Hippocampal formation (tissue), 2 donors: ENCODE results near the gene COL6A2.
"Not testable (repeated sequence)": the region's sequence is repeated elsewhere in the genome, so short reads cannot be mapped to it uniquely, and the experiment has no call there.

ENCODE experiments used
- DNase-seq, 2 donors: peaks; one replicate each; lab custom pipeline; 2025; lab: John Stamatoyannopoulos, UW

COL6A2 gene

GRCh38 chr21:46144464-46145070, 46.7 kb downstream of the COL6A2 start:
- peak in 1 of 2 donors; percentile 8 for DNase-seq

DNA sequence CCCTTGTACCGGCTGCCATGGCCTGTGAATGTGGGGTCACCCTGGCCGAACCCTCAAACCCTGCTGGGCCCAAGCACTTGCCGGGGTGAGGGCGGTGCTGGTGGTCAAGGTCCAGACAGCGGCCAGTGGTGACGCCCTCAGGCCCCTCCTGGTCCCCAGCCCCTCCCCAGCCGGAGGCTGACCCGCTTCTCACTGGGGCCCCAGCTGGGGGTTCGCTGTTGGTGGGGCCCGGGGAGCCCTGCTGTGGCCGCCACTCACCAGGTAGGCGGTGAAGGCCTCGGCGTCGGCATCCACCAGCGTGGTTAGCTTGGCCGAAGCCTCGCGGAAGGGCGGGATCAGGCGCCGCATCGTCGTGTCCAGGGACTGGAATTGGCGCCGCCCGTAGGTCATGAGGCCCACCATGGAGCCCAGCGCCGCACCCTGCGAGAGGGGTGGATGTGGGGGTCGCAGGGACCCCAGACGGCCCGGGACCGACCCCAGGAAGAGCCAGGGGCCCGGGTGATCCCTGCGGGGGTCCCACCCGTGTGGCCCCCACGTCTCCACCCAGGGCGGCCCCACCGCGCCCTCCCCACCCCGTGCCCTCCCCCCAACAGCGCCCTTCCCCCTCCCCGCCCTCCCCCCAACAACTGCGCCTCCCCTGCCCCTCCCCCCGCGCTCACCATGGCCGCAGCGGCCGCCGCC, 47.4 kb downstream of the COL6A2 start:
- no peak for DNase-seq

DNA sequence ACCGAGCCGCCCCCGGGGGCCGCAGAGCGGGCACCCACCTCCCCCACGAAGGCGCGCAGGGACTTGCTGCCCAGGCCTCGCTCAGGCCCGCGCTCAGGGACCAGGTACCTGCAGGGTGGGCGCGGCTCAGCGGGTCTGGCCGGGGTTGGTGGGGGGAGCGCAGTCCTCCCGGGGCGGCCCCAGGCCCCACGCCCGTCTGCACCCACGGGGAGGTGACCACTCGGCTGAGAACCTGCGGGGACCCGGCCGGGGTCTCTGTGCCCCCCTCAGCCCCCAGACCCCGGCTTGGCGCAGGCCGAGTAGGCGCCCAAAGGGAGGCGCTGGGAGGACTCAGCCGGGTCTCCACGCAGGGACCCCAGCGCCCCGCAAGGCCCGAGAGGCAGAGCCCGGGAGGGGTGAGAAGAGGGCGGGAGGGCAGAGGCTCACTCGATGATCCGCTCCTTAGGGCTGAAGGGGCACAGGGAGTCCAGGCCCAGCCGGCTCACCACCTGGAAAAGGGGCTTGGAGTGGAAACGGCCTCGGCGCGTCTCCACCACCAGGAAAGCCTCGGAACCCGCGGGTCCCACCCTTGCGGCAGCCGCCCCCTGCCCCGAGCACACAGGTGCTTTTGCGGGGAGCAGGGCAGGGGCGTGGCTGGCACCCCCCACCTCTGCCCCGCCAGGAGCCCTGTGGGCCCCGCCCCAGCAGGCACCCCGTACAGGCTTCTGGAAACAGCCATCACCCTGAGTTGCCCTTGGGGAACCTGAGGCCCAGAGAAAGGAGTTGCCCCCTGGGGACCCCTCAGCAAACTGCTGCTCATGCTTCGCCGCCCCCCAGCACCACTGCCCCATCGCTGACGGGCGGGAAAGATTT, 48.2 kb downstream of the COL6A2 start:
- DNase-seq, result no peak

- DNase-seq, result no peak
Measured at GRCh38 chr21:46146856-46147255, 48.9 kb downstream of the COL6A2 start.

DNA sequence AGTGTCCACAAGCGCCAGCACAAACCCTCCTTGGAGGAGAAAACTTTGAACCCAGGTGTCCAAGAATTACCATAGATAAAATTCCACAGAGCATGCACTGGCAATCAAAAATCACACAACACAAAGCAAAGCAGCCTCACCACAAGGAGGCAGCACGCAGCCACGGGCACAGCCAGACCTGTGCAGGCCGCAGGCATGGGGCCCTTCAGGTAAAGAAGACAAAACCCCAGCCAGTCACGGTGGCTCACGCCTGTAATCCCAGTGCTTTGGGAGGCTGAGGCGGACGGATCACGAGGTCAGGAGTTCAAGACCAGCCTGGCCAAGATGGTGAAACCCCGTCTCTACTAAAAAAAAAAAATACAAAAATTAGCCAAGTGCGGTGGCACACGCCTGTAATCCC, 49.5 kb downstream of the COL6A2 start:
- DNase-seq, result not testable (repeated sequence)

- no peak for DNase-seq
Measured at GRCh38 chr21:46148106-46148505, 50.2 kb downstream of the COL6A2 start.

GRCh38 chr21:46149205-46149901, 51.4 kb downstream of the COL6A2 start:
- DNase-seq, result no peak

- no peak for DNase-seq
Measured at GRCh38 chr21:46150073-46150472, 52.2 kb downstream of the COL6A2 start.

DNA sequence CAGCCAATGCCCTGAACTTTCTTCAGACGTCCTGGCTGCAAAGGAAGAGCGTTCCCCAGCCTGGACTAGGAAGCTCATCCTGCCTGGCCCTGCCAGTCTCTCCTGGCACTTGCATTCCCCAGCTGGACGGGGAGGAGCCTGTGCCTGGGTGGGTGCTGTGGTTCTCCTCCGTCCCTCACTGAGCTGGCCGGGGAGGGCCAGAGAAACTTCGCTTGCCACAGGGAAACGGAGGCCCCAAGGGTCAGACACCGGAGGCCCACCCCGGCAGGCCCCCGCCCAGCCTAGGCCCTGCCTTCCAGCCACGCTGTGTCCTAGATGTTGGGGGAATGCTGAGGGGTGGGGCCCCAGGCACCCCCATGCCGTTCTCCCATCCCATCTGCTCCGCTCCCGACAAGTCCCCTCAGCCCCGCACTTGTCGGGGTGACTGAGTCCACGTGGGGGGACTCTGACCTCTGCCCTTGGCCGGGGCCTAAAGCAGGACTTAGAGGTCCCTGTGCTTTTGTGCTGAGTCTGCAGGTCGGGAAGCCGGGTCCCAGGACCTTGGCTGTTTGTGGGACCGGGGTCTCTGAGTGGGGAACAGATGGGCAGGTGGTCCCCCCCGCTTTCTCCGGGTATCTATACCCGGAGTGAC, 52.7 kb downstream of the COL6A2 start:
- no peak for DNase-seq

DNA sequence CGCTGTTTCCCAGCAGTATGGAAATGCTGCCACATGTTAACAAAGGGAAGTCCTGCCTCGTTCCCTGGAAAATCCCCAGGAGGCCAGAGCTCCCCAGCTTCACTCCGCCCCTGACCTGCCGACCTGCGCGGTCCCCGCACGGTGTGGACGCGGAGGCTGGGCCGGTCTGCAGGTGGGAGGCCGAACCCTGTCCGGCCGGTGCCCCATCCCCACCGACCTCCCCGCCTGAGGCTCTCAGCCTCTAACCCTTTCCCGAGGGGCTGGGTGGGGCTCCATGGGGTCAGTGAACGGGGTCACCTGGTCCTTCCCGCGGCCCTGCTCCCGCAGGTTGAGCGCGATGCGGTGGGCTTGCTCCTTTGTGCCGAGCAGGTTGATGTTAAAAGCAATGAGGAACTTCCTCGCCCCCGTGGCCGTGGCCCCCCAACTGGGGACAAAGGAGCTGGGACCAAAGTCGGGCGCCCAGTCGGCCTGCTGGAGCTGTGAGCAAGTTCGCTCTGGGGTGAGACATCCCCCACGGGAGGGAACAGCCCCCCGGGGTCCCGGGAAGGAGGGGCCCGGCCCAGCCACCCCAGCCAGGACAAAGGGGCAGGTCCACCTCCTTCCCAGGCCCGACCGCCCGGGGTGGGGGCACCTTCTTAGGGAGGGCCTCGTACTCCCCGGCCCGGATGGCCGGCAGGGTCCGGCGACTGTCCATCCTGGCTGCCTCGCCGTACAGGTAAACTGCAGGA, 53.5 kb downstream of the COL6A2 start:
- DNase-seq, result no peak

GRCh38 chr21:46151989-46152926, 54.3 kb downstream of the COL6A2 start:
- no peak for DNase-seq

- DNase-seq, result no peak
Measured at GRCh38 chr21:46152927-46153246, 55.0 kb downstream of the COL6A2 start.

DNA sequence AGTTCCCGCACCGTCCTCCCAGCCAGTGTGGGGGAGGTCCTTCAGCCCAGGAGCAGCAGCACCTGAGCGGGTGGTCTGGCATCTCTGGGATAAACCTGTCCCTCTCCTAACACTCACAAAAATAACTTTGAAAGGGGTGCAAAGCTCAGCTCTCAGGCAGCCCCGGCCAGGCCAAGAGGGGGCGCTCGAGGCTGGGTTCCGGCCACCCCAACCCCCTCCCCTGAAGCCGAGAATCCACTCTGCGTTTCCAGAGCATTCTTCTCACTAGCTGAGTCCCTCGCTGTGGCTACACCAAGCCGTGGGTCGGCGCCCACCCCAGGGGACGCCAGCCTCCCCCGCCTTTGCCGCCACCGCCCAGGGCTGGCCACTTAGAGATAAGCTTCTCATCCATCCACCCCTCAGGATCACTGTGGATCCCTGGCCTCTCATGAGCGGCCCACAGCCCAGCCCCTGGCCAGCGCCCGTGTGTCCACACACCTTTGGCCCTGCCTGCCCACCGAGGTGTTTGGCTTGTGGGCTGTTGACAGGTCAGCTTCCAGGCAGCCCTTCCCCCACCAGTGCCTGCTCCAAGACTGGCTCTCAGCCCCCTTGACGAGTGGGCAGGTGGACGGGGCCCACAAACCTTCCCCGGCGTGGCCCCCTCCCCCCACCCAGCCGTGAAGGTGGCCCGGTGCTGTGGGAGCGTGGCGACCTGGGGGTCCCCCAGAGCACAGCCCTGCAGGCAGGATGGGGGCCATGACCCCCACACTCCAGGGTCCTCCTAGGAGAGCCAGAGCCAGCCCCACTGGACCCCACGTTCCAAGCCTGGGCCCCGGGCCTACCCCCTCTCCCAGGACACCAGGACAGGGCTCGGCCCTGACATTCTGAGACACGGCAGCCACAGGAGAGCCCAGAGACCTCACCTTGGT, 55.6 kb downstream of the COL6A2 start:
- DNase-seq, result peak in 1 of 2 donors; percentile 12

GRCh38 chr21:46154155-46154954, 56.4 kb downstream of the COL6A2 start:
- no peak for DNase-seq

GRCh38 chr21:46154955-46155513, 57.1 kb downstream of the COL6A2 start:
- no peak for DNase-seq

GRCh38 chr21:46155514-46156377, 57.8 kb downstream of the COL6A2 start, which contains the start of gene FTCD:
Gene FTCD, minus strand, starts transcription at chr21:46155579. Its CDS starts 56 bp downstream, at chr21:46155523.
- no peak for DNase-seq

DNA sequence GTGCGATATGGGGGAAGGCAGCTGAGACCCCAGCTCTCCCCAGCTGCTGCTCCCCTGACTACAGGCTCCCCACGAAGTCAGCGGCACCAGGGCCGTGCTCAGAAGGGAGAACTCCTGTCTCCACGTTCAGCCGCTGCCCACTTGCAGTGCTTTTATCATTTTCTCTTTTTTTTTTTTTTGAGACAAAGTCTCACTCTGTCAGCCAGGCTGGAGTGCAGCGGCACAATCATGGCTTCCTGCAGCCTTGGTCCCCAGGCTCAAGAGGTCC, 58.4 kb downstream of the COL6A2 start:
- DNase-seq, result no peak
